Activated CD8-positive, alpha-beta memory T cell treated with anti-CD3 and anti-CD28 coated beads, Interleukin-2, amount 50 U/mL, for 24 hours (primary cell): ENCODE measurements around the gene LNPK.
"Not testable (repeated sequence)": the region's sequence is repeated elsewhere in the genome, so short reads cannot be mapped to it uniquely, and the experiment has no call there.

ENCODE experiments used
- DNase-seq: peaks from one replicate; pipeline ENCODE4 v3.0.0-alpha.2; 2020; ENCODE audit errors: extremely low read depth

LNPK gene, protein sequence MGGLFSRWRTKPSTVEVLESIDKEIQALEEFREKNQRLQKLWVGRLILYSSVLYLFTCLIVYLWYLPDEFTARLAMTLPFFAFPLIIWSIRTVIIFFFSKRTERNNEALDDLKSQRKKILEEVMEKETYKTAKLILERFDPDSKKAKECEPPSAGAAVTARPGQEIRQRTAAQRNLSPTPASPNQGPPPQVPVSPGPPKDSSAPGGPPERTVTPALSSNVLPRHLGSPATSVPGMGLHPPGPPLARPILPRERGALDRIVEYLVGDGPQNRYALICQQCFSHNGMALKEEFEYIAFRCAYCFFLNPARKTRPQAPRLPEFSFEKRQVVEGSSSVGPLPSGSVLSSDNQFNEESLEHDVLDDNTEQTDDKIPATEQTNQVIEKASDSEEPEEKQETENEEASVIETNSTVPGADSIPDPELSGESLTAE

DNA sequence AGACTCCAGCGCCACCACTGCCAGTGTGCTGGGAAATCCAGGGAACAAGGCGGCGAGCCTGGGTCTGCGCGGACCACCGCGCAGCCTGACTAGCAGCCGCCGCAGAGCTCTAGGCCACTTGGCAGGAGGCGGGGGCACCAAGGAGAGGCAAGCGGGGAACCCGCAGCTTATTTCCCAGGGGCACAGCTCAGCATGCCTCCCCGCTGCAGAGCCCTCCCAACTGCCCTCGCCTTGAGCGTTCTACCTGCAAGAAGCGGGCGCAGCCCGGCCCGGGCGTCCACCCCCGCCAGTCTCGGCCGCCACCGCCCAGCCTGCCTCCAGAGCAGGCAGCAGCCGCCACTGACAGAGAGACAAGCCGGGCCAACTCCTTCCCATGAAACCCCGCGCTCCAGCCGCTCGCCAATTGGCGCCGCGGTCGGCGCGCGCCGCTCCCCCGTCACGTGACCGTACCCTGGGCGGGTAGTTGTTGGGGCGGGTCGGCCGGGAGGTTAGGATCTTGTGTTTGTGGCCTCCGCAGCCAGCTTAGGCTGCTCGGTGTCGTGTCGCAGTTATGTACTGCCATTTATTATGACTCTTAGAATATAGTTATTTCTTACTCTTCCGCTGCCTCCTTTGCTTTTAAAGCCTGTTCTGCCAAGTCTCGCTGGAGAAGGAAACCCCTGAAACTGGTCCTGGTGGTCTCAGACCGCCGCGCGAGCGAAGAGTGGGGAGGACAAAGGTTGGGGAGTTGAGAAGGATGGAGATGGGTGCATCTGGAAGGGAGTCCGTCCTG lies at the start of gene LNPK:
Gene LNPK, minus strand, starts transcription at position 352 of the 772 bp plus-strand sequence. CDS start 6,683 bp downstream, outside the sequence.
- peak; percentile 83 for DNase-seq

DNA sequence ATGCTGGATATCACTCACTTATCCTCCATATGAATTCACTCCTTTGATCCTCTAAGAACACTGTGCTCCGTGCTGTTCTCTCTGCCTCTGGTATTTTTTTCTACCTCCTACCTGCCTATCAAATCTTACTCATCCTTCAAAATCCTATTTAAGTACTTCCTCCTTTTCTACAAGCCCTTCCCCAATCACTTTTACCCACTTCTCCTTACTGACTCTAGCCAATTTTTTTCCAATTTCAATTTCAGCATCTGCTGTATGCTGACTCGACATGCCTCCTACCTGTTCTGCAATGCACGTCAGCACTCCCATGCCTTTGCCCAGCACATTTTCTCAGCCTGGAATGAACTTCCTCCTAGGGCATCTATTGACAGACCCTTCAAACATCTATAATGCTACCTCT lies 37.3 kb upstream of the LNPK start:
- no peak for DNase-seq

DNA sequence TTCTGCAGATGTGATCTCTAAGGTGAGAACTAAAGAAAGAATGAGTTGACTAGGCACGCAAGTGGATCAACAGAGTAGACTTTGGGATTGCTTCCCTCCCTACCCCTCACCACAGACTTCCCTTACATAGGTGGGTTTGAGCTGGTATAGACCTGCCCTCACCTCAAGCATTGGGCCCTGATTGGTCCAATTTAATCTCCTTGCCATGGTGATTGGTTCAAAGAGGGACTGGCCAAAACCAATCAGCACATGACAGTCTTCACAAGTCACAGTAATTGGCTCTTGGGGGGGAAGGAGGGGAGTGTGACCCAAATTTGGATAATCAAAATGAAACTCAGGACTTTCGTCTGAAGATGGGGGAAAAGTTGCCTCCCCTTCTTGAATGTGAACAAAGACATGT lies 36.6 kb upstream of the LNPK start:
- DNase-seq: no peak

DNA sequence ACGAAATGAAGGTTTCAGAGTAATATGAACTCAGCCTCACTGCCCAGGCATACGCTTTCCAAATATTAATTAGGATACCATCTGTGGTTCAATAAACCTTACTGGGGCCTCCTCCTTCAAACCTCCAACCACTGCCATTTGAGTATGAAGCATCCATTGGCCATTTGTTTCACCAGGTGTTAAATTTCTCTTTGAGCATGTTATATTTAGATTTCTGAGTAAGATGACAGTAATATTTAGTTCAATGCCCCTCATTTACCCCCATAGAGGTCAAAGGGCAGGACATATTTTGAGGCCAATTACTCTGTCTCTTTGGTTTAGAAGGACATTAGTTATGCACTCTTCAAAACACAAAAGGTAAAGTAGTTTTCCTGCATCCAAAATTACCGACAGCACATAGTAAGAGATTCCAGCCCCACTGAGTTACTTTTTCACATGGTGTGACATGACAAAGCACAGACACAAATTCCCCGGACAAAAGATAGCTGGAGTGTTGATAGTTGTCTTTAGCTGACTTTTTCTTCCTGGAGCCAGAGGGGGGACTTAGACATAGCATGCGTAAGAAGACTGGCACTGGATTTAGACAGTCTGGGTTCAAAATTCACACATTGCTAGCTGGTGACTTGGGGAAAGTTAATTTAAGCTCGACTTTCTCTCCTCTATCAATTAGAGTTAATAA lies 33.1 kb upstream of the LNPK start:
- no peak for DNase-seq

DNA sequence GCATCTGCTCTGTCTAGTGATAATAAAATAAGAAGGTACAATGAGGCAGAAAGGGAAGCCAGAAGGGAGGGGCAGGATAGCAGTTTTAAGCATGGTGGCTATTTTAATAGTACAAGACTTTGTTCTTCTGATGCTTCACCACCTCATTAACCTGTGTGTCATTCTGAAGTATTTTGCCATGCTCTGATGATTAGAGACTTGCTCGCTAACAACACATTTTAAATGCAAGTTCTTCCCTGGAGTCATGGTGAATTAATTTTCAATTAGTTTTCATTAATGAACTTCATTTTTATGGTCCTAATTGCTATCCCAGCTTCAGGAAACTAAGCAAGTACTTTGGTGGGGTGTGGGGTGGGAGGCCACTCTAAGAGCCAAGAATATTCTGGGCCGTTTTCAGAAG lies 25.7 kb upstream of the LNPK start:
- DNase-seq: no peak

DNA sequence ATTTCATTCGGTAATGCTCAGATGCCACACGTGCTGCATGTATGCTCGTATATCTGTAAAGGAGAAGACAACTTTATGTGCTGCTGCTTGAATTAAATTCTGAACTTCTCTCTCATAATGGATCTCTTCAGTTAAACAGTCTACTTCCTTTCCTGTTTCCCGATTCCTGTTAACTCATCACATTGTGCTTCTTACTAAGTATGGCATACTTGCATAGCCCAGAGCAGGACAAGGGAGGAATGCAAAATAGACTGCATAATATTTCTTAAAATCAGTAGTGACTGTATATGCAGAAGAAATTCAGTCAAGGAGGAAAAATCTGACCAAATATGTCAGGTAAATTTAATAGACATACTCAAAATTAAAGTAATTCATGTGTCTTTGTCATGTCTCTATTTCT lies 23.9 kb upstream of the LNPK start:
- no peak for DNase-seq

DNA sequence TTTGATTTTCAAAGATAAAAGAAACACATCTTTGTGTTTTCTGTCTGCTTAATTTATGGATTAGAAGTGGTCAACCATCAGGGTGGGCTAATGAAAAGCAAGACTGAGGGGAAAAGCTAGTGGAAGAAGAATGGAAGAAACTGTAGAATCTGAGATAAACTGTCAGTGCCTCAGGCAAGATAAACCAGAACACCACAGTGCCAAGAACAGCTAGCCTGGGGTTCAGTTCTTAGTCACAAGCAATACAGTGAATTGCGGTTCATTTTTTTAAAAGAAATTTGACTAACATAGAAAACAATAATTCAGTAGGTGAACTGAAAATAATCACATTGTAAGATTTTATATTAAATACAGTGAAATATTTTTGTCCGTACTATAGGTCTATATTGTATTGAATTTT lies 22.0 kb upstream of the LNPK start:
- no peak for DNase-seq

DNA sequence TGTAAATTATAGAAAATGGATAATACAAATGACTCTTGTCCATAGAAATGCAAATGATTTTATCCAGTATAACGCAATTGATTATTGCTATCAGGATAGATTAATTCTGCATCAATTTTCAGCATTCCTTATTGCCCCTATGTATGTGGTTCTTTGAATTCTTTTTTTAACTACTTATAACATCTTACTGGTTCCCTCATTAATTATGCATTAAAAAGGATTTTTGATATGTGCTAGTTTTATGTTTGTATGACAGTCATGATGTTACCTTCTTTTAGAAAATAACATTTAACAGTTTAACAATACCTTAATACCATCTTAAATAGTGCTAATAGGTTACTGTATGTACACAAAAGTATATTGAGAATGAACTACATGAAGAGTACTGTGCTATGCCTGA lies 20.0 kb upstream of the LNPK start:
- no peak for DNase-seq

DNA sequence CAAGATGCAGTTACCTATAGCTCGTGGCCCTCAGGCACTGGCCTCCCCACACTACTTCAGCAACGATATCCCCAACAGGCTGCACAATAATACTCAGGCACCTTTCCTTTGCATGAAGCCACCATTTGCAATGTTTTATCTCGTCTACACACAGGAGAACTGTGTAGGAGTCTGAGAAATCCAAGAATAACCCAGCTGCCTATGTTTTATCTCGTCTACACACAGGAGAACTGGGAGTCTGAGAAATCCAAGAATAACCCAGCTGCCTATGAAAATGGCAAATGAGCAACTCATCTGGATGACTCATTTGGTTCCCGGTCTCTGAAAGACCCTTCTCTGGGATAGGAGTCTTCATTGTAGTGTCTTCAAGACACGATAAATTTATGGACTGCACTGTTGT lies 18.3 kb upstream of the LNPK start:
- DNase-seq: no peak

DNA sequence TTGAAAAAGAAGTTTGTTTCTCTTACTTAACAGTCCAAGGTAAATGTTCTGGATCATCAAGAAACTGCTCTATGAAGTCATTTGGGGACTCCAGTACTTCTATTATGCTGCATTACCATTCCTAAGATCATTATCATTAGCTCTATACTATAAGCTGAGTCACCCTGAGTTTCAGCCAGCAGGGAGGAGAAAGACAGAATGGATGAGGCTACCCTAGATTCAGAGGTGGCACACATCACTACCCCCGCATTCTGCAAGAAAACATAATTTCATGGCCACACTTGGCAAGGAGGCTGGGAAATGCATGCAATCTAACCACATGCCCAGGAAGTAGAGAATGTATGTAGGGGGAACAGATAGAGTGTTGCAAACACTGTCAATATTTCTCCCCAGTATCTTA lies 16.6 kb upstream of the LNPK start:
- no peak for DNase-seq

DNA sequence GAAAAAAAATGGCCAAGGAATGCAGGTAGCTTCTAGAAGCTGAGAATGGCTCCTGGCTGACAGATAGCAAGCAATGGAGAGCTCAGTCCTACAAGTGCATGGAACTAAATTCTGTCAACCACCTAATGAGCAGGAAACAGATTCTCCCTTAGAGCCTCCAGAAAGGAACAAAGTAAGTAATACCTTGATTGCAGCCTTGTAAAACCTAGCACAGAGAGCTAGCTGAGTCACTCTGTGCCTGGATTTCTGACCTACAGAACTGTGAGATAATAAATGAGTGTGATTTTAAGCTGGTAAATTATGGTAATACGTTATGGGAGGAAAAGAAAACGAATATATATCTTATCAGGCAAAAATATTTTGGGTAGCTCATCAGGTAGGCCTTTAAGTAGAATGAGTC lies 7.4 kb upstream of the LNPK start:
- DNase-seq: no peak

DNA sequence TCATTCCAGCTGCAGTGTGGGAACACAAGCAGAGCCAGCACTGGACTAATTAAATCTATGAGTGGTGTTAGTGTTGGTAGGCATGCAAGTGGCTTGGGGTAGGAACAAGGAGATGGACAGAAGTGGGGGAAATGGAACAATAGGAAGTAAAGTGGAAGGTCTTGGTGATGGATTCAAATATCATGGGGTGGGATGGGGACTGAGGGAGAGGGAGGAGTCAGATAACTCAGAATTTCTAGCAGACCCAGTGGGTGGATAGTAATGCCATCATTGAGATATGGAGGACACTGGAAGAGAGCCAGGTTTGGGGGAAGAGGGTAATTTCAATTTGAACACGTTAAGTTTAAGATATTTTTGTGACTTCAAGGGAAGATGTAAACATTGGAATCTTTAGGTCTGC lies 2.9 kb upstream of the LNPK start:
- DNase-seq: no peak

DNA sequence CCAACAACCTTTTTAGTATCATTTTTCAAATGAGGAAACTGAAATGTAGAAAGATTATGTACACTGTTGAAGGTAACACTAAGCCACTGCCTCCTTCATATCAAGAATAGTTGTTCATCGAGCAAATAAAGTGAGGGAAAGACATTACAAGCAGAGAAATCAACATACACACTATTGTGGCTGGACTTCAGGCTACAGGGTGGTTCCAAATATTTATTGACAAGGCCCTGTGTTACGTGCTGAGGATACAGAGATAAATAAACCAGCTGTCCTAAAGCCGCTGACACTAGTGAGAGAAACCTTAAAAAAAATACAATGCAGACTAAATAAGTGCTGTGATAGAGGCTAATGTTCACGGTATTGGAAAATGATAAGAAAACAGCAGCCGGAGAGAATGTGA lies 1.9 kb upstream of the LNPK start:
- DNase-seq: no peak

DNA sequence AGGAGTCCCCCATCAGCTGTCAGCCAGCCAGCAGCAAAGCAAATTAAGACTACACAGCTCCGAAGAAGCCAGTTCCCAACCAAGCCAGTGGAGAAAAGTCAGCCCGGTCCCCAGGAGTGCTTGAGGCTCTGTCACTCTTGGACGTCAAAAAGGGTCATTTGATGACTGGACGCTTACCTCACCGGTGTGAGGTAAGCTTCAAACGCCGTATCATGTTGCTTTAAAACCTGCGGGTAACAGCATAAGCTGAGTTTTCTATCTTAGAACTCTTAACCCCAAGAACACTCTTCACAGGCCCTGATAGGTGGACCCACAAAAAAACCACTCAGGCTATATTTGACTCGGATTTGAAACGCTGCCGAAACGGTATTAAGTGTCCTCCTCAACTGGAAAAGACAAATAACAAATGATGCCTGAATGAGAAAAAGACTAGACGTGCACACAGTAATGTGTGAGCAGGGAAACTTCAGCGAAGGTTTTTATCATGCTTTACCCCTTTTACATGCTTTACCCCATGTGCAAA lies 682 bp upstream of the LNPK start:
- no peak for DNase-seq

DNA sequence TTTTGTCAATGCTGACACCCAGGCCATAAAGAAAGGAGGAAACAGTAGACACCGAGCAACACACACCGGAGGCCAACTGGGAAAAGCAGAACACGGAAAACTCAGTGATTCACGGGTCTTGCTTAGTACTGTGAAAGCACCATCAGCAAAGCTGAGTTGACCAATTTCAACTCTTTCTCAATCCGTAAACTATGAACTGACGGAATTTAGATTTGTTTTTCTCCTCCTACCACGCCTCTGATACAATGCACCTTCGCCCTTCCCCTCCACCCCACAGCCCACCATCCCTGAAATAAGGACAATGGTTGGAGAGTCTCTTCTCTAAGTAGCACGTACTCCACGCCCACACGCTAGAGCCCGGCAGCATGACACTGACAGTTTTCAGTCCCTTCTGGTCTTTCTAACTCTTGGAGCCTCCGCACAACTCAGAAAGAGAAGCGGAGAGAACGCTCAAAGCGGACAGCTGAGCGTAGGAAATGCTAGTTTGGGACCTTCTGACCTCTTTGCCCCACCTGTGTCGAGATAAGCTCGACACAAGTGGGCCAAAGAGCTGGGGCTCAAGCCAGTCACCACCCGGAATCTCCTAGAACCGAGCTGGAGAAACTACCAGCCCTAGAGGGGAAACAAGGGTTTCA lies 669 bp downstream of the LNPK start:
- no peak for DNase-seq

DNA sequence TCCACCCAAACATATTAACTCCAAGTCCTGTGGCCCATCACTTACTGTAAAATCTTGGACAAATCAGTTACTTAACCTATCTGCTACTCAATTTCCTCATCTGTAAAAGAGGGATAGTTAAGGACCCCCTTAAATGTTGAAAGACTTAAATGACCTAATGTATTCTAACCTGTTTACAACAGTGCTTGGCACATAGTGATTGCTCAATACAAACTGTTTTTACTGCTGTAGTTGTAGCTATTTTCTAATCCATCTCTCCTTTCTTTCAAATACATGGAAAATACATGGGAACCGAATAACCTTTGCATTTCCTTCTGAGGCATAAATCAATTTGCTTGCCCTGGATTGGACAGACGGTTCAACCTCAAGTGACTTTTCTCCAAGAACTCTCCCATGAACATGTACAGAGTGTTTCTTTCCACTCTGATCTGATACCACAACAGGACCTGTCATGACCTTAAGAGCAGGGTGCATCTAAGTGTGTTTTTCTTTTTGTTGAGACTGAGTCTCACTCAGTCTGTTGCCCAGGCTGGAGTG lies 2.7 kb downstream of the LNPK start:
- DNase-seq: no peak

DNA sequence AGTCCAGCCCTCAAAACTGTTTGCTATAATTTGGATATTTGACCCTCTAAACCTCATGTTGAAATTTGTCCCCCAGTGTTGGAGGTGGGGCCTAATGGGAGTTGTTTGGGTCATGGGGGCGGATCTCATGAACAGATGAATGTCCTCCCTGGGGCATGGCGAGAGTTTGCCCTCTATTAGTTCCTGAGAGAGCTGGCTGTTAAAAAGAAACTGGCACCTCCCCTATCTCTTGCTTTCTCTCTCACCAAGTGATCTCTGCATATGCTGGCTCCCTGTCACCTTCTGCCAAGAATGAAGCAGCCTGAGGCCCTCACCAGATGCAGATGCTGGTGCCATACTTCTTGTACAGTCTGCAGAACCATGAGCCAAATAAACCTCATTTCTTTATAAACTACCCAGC lies 12.0 kb downstream of the LNPK start:
- no peak for DNase-seq

DNA sequence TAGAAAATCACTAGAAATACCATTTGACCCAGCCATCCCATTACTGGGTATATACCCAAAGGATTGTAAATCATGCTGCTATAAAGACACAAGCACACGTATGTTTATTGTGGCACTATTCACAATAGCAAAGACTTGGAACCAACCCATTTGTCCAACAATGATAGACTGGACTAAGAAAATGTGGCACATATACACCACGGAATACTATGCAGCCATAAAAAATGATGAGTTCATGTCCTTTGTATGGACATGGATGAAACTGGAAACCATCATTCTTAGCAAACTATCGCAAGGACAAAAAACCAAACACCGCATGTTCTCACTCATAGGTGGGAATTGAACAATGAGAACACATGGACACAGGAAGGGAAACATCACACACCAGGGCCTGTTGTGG lies 14.9 kb downstream of the LNPK start:
- not testable (repeated sequence) for DNase-seq

DNA sequence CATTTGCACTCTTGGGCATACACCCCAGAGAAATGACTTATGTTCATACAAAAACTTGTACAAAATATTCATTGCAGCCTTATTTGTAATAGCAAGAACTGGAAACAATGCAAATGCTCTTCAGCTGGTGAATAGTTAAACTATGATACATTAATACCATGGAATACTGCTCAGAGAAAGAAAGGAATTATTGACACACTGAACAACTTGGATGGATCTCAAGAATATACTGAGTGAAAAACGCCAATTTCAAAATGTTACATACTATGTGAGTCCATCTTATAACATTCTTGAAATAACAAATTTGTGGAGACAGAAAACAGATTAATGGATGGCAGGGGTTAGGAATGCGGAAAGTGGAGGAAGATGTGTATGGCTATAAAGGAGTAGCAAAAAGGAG lies 17.2 kb downstream of the LNPK start:
- no peak for DNase-seq

DNA sequence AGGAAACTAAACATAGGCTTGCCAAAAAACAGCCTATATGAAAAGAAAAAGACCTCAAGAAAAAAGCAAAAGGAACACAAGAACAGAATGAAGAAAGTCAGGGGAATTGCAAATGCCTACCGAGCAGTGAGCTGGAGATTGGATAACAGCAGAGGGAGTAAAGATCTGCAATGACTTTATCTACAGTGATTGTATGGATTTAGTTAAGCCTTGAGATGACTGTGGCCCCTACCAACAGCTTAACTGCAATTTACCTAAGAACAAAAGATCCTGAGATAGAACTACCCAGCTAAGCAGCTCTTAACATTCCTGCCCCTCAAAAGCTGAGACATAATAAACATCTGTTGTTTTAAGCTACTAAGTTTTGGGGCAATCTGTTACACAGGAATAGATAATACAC lies 20.5 kb downstream of the LNPK start:
- no peak for DNase-seq

DNA sequence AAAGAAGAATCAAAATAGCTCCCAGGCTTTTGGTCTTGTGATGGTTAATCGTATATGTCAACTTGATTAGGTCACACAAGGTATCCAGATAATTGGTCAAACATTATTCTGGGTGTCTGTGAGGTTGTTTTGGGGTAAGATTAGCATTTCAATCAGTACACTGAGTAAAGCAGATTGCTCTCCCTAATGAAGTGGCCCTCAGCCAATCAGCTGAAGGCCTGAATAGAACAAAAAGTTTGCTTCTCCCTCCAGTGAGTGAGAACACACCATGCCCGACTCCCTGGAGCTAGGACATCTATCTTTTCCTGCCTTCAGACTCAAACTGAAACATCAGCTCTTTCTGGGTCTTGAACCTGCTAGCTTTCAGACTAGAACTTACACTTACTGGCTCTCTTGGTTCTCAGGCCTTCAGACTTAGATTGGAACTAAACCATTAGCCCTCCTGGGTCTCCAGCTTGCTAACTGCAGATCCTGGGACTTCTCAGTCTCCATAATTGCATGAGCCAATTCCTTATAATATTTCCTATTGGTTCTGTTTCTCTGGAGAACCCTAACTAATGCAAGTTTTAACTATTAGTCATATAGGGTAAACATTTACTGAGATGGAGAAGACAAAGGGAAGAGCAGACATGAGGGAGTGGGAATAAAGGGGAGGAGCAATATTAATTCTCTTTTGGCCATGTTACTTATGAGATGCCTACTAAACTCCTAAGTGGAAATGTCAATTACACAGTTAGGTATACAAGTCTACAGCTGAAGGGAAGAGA lies 25.5 kb downstream of the LNPK start:
- no peak for DNase-seq
